Liver (tissue), 9 donors: ENCODE measurements around the gene MYOZ1. TPM values are rescaled to one million over a fixed set of nuclear protein-coding genes. Genes with fewer than 3 reads are reported as not detected.

Experiments
- DNase-seq: peaks from one replicate; pipeline ENCODE4 v3.0.0-alpha.2; 2017; ENCODE audit warnings: low spot score
- H3K27ac ChIP-seq, 2 donors: one replicate each; pipeline ENCODE4 v1.7.0; 2013; ENCODE audit warnings: inconsistent platforms in 2 of 2, low read length in 2 of 2, control low read depth in 1 of 2, low read depth in 1 of 2, mild to moderate bottlenecking in 1 of 2
- H3K27me3 ChIP-seq, 4 donors: one replicate each; pipeline versions ENCODE4 v1.6.1 to v1.7.0; 2013; ENCODE audit warnings: low read length in 3 of 4, inconsistent platforms in 1 of 4, mild to moderate bottlenecking in 1 of 4, moderate library complexity in 1 of 4; ENCODE audit not compliant: control insufficient read depth in 4 of 4, insufficient read depth in 4 of 4
- H3K36me3 ChIP-seq, 4 donors: one replicate each; pipeline versions ENCODE4 v1.6.1 to v1.7.0; 2013; ENCODE audit warnings: low read length in 3 of 4, mild to moderate bottlenecking in 3 of 4, low read depth in 1 of 4, moderate library complexity in 1 of 4; ENCODE audit not compliant: control insufficient read depth in 4 of 4, insufficient read depth in 3 of 4
- H3K4me1 ChIP-seq, 4 donors: one replicate each; pipeline versions ENCODE4 v1.6.1 to v1.7.0; 2013; ENCODE audit warnings: low read length in 3 of 4, mild to moderate bottlenecking in 3 of 4, moderate library complexity in 1 of 4; ENCODE audit not compliant: control insufficient read depth in 4 of 4, insufficient read depth in 4 of 4
- H3K4me3 ChIP-seq, 3 donors: one replicate each; pipeline versions ENCODE4 v1.6.1 to v1.7.0; 2013; ENCODE audit warnings: low read length in 3 of 3, control low read depth in 1 of 3, low read depth in 1 of 3, mild to moderate bottlenecking in 1 of 3
- H3K9ac ChIP-seq, 2 donors: one replicate each; pipeline ENCODE4 v1.7.0; 2013; ENCODE audit warnings: low read length in 2 of 2, mild to moderate bottlenecking in 2 of 2, moderate library complexity in 2 of 2, control low read depth in 1 of 2, low read depth in 1 of 2
- H3K9me3 ChIP-seq, 4 donors: one replicate each; pipeline versions ENCODE4 v1.6.1 to v1.7.0; 2013; ENCODE audit warnings: low read length in 3 of 4; ENCODE audit not compliant: control insufficient read depth in 4 of 4
- CTCF ChIP-seq: fragments of 150-350 bp; IDR thresholded peaks from 2 replicates; pipeline ENCODE4 v1.5.1; 2017; ENCODE audit warnings: improper control_type of control experiment, low read depth, low read length; ENCODE audit not compliant: missing input control
- EGR1 ChIP-seq, 2 donors: IDR thresholded peaks; 2 replicates each; pipeline ENCODE4 v1.6.1; 2016 to 2018; ENCODE audit warnings: antibody characterized with exemption in 2 of 2, low read depth in 2 of 2
- FOXA1 ChIP-seq: IDR thresholded peaks from 2 replicates; pipeline ENCODE4 v1.6.1; 2016; ENCODE audit warnings: antibody characterized with exemption
- FOXA2 ChIP-seq: IDR thresholded peaks from 2 replicates; pipeline ENCODE4 v1.6.1; 2016; ENCODE audit warnings: antibody characterized with exemption
- GABPA ChIP-seq, 2 donors: IDR thresholded peaks in 1 of 2; conservative IDR thresholded peaks in 1 of 2; 2 replicates each; pipeline ENCODE4 v1.6.1; 2016; ENCODE audit warnings: antibody characterized with exemption in 2 of 2, mild to moderate bottlenecking in 1 of 2, moderate library complexity in 1 of 2
- HNF4A ChIP-seq, 2 donors: conservative IDR thresholded peaks; 2 replicates each; pipeline ENCODE4 v1.6.1; 2016; ENCODE audit warnings: antibody characterized with exemption in 2 of 2, mild to moderate bottlenecking in 2 of 2
- HNF4G ChIP-seq: IDR thresholded peaks from 2 replicates; pipeline ENCODE4 v1.6.1; 2016; ENCODE audit warnings: antibody characterized with exemption
- JUND ChIP-seq, 2 donors: IDR thresholded peaks; 2 replicates each; pipeline ENCODE4 v1.6.1; 2016; ENCODE audit warnings: antibody characterized with exemption in 2 of 2
- MAX ChIP-seq: IDR thresholded peaks from 2 replicates; pipeline ENCODE4 v1.6.1; 2016; ENCODE audit warnings: antibody characterized with exemption
- NR2F2 ChIP-seq: IDR thresholded peaks from 2 replicates; pipeline ENCODE4 v1.6.1; 2016; ENCODE audit warnings: antibody characterized with exemption
- RAD21 ChIP-seq, 2 donors: IDR thresholded peaks; 2 replicates each; pipeline ENCODE4 v1.6.1; 2016; ENCODE audit warnings: antibody characterized with exemption in 2 of 2, mild to moderate bottlenecking in 2 of 2
- REST ChIP-seq: IDR thresholded peaks from 2 replicates; pipeline ENCODE4 v1.6.1; 2016; ENCODE audit warnings: antibody characterized with exemption, mild to moderate bottlenecking
- RXRA ChIP-seq, 2 donors: IDR thresholded peaks; 2 replicates each; pipeline ENCODE4 v1.6.1; 2017 to 2018; ENCODE audit warnings: antibody characterized with exemption in 2 of 2, mild to moderate bottlenecking in 1 of 2
- SP1 ChIP-seq: IDR thresholded peaks from 2 replicates; pipeline ENCODE4 v1.6.1; 2018; ENCODE audit warnings: antibody characterized with exemption, mild to moderate bottlenecking
- TAF1 ChIP-seq: conservative IDR thresholded peaks from 2 replicates; pipeline ENCODE4 v1.6.1; 2016; ENCODE audit warnings: antibody characterized with exemption, mild to moderate bottlenecking
- YY1 ChIP-seq: IDR thresholded peaks from 2 replicates; pipeline ENCODE4 v1.6.1; 2016; ENCODE audit warnings: antibody characterized with exemption, mild to moderate bottlenecking
- ZBTB33 ChIP-seq: IDR thresholded peaks from 2 replicates; pipeline ENCODE4 v1.6.1; 2016; ENCODE audit warnings: antibody characterized with exemption
- WGBS: extraction: QIAGEN DNeasy Blood & Tissue Kit; methylation state at CpG from one replicate; pipeline ENCODE4 v1.1.7; 2013; 5-methylcytosine and 5-hydroxymethylcytosine counted together
- polyA plus RNA-seq, 2 donors: library from polyadenylated mRNA; stranded (reverse) in 1 of 2; unstranded in 1 of 2; fragments of 200-250 nt in 1 of 2; fragments of >200 nt in 1 of 2; fragmentation: Nextera tagmentation in 1 of 2; extraction: Ambion mirVana in 1 of 2; gene quantifications; one replicate each; pipeline versions ENCODE4 v1.2.1 to v1.2.3, GENCODE V29; 2013 to 2015
- total RNA-seq, 2 donors: library from RNA; depleted of rRNA; stranded (reverse); fragments of >200 nt; gene quantifications; one replicate each; pipeline ENCODE4 v1.2.3, GENCODE V29; 2014
- donor health status: healthy.
- donor health status: healthy.
- donor health status: healthy.
- donor health status: healthy.
- donor health status: healthy.

Gene MYOZ1
- total and polyA plus RNA-seq, 4 donors = 0.14 to 0.23 (median 0.17) TPM; not detected in 1

GRCh38 chr10:73653195-73653594, 11.9 kb upstream of the MYOZ1 start (continued):
- TF ChIP-seq RXRA (IDR thresholded peaks at IDR 0.05) = no peak
- no peak for TF ChIP-seq MAX
- no peak for TF ChIP-seq FOXA1
- TF ChIP-seq SP1 = no peak
- no peak for TF ChIP-seq FOXA2
- TF ChIP-seq EGR1 (IDR thresholded peaks at IDR 0.05; ENCODE audit: low read depth in 2 of 2) = no peak

GRCh38 chr10:73650537-73651331, 9.5 kb upstream of the MYOZ1 start:
- peaks cover 0 to 4% (median 3%) of the 10 kb centered on the region in 4 donors for H3K4me1 ChIP-seq
- 76% methylated on average over 5 of the region's 5 CpGs for WGBS
- H3K9me3 ChIP-seq = no peaks in the 10 kb centered on the region
- no peak overlapping the region for H3K27ac ChIP-seq
- H3K36me3 ChIP-seq = no peaks in the 10 kb centered on the region
- DNase-seq = no peak
- TF ChIP-seq NR2F2 = no peak
- TF ChIP-seq TAF1 = no peak
- TF ChIP-seq RAD21 (IDR thresholded peaks at IDR 0.05) = no peak
- no peak for TF ChIP-seq FOXA1
- TF ChIP-seq HNF4G = no peak
- no peak for TF ChIP-seq YY1
- TF ChIP-seq ZBTB33 = no peak
- no peak for TF ChIP-seq FOXA2
- no peak for TF ChIP-seq RXRA (IDR thresholded peaks at IDR 0.05)
- no peak for TF ChIP-seq HNF4A (conservative IDR thresholded peaks at IDR 0.05)
- no peak for TF ChIP-seq GABPA (IDR thresholded peaks at IDR 0.05 in 1 of 2, conservative IDR thresholded peaks at IDR 0.05 in 1 of 2)
- no peak for TF ChIP-seq CTCF
- TF ChIP-seq SP1 = no peak
- no peak for TF ChIP-seq REST
- TF ChIP-seq MAX = no peak
- TF ChIP-seq JUND (IDR thresholded peaks at IDR 0.05) = no peak
- H3K9ac ChIP-seq = no peak overlapping the region
- no peaks in the 10 kb centered on the region for H3K27me3 ChIP-seq
- no peak overlapping the region for H3K4me3 ChIP-seq
